ENCODE measurements around the gene RAPGEF2.
A peak's percentile ranks its signal among the peaks of the same experiment; 100 is the strongest.
"Not testable (repeated sequence)": the region's sequence is repeated elsewhere in the genome, so short reads cannot be mapped to it uniquely, and the experiment has no call there.

RAPGEF2 gene

GRCh38 chr4:159102622-159103383 lies at the start of gene RAPGEF2:
RAPGEF2 (plus strand) TSS chr4:159103079; CDS start chr4:159104163, 1,084 bp downstream.
- peak; percentile 85 to 86 for DNase-seq

- no peak for DNase-seq
Measured at GRCh38 chr4:159055833-159056232, 47.0 kb upstream of the RAPGEF2 start.

GRCh38 chr4:159060161-159060560 lies 42.7 kb upstream of the RAPGEF2 start:
- DNase-seq = no peak

- no peak for DNase-seq
Measured at GRCh38 chr4:159062381-159062780, 40.5 kb upstream of the RAPGEF2 start.

GRCh38 chr4:159065513-159066240 lies 37.2 kb upstream of the RAPGEF2 start:
- DNase-seq = no peak

GRCh38 chr4:159068139-159068538 lies 34.7 kb upstream of the RAPGEF2 start:
- not testable (repeated sequence) for DNase-seq

- DNase-seq = no peak
Measured at GRCh38 chr4:159069922-159070321, 33.0 kb upstream of the RAPGEF2 start.

GRCh38 chr4:159070742-159071141 lies 32.1 kb upstream of the RAPGEF2 start:
- DNase-seq = no peak

- DNase-seq = no peak
Measured at GRCh38 chr4:159071178-159071968, 31.5 kb upstream of the RAPGEF2 start.

GRCh38 chr4:159071969-159072765 lies 30.7 kb upstream of the RAPGEF2 start:
- DNase-seq = no peak

- DNase-seq = no peak
Measured at GRCh38 chr4:159075531-159075932, 27.3 kb upstream of the RAPGEF2 start.

GRCh38 chr4:159077018-159077417 lies 25.9 kb upstream of the RAPGEF2 start:
- not testable (repeated sequence) for DNase-seq

- no peak for DNase-seq
Measured at GRCh38 chr4:159077702-159078495, 25.0 kb upstream of the RAPGEF2 start.

GRCh38 chr4:159079074-159079473 lies 23.8 kb upstream of the RAPGEF2 start:
- DNase-seq = no peak

- DNase-seq = no peak
Measured at GRCh38 chr4:159086606-159087005, 16.3 kb upstream of the RAPGEF2 start.

- DNase-seq = no peak
Measured at GRCh38 chr4:159090255-159090654, 12.6 kb upstream of the RAPGEF2 start.

GRCh38 chr4:159094156-159094555 lies 8.7 kb upstream of the RAPGEF2 start:
- not testable (repeated sequence) for DNase-seq

- DNase-seq = no peak
Measured at GRCh38 chr4:159096434-159096833, 6.4 kb upstream of the RAPGEF2 start.

- DNase-seq = no peak
Measured at GRCh38 chr4:159097144-159097543, 5.7 kb upstream of the RAPGEF2 start.

GRCh38 chr4:159097785-159098184 lies 5.1 kb upstream of the RAPGEF2 start:
- DNase-seq = no peak

- DNase-seq = no peak
Measured at GRCh38 chr4:159098482-159099127, 4.3 kb upstream of the RAPGEF2 start.
